ENCODE results near the gene KIAA0586.
"Not testable (repeated sequence)": the region's sequence is repeated elsewhere in the genome, so short reads cannot be mapped to it uniquely, and the experiment has no call there.

Gene KIAA0586

DNA sequence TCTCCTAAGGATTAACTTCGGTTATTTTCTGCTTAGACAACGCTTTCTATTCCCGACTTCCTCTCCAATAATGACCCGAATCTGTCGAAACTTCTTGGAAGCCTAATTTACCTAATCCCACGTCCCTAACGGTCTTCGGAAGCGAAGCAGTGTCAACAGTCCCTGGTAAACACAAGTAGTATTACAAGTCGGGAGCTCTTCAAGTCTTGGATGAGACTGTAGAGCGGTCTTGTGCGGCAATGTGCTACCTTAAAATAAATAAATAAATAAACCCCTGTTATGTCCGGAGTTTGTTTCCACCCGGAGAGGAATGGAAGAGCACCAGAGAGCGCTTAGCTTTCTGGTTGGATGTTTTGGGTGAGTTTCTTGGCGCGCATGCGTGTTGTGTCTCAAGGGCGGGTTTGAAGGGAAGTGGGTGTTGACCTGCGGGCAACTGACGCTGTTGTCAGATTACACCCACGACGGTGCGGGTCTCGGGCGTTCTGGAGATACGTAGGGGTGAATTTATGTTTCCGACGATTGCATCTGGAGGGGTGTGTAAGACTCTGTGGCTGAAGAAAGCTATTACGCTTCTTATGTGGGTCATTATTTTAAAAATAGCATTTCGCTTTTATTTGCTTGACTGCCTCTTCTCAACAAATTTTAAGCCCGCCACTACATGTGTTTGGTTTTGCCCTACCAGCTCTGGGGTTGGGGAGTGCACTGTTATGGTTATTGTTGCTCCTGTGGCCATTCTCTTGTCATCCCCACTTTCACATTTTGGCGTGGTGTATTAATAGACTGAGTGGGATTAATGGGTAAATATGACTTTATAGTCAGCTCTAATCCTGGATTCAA is at the start of gene KIAA0586, which contains the start of gene TIMM9:
Gene KIAA0586 (plus strand): TSS at position 439 of the 837 bp plus-strand sequence. CDS start 546 bp downstream, outside the sequence.
Gene TIMM9 (minus strand): TSS at position 251 of the 837 bp plus-strand sequence. CDS start 15,586 bp downstream, outside the sequence.
- peak; percentile 41 to 93 (median 88) for DNase-seq

DNA sequence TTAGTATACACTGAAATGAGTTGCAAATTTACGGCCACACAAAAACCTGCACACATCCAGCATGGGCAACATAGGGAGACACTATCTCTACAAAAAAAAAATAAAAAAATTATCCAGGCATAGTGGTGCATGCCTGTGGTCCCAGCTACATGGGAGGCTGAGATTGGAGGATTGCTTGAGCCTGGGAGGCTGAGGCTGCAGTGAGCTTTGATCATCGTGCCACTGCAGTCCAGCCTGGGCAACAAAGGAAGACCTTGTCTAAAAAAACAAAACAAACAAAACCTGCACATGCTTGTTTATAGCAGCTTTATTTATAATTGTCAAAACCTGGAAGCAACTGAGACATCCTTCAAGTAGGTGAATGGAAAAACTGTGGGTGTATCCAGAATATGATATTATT is 36.7 kb upstream of the KIAA0586 start:
- no peak for DNase-seq

DNA sequence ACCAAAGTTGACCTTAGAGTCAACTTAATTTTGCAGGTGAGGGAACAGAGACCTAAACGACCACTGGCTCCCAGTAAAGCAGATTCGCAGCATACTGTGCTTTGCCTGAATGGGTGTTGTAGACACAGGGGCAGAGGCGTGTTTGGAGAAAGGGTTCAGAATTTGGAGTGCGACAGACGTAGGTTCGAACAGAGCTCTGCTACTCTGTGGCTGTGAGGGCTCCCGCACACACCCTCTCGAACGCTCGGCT is 32.0 kb upstream of the KIAA0586 start:
- no peak for DNase-seq

DNA sequence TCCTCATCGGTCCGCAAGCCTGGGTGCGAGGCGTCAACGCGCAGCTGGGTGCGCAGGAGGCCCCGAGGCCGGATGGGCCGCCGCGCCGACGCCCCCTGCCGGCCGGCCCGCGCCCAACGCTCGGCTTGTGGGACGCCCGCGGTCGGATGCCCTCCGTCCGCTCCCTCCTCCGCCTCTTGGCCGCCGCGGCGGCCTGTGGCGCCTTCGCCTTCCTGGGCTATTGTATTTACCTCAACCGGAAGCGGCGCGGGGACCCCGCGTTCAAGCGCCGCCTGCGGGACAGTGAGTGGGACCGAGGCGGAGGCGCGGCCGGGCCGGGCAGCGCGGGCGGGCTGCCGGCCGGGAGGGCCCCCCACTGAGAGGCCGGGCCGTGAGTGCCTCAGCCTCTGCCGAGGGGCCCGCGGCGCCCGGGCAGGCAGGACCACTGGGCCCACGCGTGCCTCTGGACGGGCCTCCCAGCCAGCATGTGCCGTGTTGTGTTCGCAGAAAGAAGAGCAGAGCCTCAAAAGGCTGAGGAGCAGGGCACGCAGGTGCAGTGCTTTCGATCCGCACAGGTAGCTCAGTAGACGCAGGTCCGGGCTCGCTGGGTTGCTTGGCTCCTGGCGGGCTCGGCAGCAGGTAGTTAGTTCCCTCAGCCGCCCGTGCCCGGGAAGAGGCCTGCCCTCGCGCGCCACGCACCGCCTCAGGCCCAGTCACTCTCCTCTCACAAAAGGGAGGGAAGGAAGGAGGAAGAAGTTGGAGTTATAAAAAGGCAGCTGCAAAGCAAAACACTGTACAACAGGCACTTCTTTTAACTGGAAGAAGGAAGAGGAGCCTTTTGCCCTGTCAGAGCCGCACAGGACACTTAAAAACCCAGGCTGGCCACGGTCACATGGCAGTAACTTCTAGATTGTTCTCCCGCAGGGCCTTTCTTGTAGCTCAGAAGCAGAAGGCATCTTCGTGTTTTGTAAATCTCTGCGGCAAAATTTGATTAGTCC is 31.4 kb upstream of the KIAA0586 start, which contains the start of gene TOMM20L:
Gene TOMM20L (plus strand): TSS at position 119 of the 977 bp plus-strand sequence. CDS start 28 bp downstream, at position 147.
- peak in 11 of 14 donors; percentile 22 to 71 (median 46) for DNase-seq

DNA sequence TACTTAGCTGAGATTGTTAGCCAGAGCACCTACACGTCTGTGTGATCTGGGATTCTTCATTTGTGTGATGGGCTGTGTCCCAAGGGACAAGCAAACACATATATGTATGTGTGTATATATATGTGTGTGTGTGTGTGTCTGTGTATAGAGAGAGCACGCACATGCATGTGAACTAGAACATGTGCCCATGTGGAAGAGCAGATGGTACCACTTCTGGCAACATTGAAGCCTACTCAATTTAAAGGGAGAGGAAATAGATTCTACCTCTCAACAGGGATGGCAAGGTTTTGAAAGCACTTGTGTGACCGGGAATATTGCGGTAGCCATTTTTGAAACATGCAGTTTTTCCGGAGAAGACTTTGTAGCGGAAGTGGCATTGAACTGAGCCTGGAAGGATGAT is 30.4 kb upstream of the KIAA0586 start:
- no peak for DNase-seq

DNA sequence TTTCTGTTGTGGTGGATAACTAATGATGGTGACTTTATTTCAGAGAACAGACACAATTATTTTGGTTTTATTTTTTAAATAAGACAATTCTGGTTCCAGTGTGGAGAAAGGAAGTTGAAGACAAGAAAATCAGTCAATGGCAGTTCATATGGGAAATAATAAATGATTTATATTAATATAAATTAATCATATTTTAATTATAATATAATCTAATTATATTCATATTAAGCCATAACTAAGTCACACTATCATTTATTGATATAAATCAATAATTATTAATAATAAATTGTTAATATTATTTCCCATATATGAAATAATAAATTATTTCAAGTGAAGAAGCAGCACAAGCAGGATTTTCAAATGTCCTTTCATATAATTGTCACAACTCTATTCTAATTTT is 29.0 kb upstream of the KIAA0586 start:
- no peak for DNase-seq

DNA sequence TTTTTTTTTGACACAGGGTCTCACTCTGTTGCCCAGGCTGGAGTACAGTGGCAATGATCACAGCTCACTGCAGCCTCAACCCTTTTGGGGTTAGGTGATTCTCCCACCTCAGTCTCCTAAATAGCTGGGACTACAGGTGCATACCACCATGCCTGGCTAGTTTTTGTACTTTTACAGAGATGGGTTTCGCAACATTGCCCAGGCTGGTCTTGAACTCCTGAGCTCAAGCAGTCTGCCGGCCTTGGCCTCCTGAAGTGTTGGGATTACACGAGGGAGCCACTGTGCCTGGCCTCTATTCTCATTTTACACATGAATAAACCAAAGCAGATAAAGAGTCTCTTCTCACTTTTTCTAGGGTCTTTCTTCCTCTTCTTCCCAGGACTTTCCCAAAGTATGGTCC is 28.6 kb upstream of the KIAA0586 start:
- DNase-seq, result no peak

DNA sequence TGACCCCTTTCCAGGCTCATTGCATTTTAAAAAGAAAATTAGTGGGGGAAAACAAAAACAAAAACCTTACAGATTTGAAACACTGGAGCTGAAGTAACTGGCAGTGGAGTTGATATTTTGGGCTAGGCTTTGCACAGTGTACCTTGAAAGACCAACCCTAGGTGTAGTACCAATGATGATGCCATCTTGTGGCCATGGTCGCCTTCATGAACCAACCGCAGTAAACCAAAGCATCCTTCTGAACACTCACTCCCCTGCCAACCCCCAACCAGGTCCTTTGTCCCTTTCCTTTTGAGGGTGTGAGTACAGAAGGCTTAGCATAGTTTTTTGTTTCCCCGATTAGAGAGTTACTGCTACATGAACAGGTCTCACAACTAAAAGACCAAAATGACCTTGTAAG is 25.9 kb upstream of the KIAA0586 start:
- DNase-seq, result no peak

DNA sequence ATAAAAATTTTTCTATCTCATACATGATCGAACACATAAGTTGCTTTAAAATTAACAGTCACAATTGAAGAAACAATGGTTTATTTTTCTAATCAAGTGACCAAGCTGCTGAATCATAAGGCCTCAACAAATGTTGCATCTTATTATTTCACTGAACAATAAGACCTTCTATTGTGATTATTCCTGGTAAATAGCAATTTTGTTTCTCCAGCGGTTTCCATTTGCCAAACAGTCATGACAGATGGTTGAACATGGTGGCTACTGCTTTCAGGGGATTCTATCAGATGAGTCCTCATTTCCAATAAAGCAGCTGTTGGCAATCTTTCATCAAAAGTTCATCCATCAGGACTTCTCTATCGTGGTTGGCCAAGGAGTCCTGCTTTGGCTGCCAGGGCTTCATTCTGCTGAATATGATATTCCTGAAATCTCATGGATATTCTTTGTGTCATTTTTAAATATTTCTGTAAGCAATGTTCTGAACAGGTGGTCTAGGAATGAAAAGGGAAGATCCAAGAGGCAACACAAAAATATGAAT is 18.8 kb upstream of the KIAA0586 start:
- peak in 1 of 14 donors; percentile 11 for DNase-seq

DNA sequence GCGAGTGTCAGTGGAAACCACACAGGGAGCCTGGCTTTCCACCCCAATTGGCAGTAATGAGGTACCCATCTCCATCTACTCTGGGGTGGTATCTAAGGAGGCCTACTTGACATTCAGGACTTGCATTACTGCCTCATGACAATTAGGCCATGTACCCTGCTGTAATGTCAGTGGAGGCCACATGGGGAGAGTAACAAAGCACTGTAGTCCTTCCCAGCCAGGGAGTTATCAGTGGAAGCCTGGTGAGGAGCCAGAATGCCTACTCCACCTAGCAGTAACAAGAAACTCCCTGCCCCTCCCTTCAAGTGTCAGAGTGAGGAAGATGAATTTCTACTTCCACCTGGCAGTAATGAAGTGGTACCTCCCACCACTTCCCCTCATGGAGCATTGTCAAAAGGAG is 12.7 kb upstream of the KIAA0586 start:
- no peak for DNase-seq

DNA sequence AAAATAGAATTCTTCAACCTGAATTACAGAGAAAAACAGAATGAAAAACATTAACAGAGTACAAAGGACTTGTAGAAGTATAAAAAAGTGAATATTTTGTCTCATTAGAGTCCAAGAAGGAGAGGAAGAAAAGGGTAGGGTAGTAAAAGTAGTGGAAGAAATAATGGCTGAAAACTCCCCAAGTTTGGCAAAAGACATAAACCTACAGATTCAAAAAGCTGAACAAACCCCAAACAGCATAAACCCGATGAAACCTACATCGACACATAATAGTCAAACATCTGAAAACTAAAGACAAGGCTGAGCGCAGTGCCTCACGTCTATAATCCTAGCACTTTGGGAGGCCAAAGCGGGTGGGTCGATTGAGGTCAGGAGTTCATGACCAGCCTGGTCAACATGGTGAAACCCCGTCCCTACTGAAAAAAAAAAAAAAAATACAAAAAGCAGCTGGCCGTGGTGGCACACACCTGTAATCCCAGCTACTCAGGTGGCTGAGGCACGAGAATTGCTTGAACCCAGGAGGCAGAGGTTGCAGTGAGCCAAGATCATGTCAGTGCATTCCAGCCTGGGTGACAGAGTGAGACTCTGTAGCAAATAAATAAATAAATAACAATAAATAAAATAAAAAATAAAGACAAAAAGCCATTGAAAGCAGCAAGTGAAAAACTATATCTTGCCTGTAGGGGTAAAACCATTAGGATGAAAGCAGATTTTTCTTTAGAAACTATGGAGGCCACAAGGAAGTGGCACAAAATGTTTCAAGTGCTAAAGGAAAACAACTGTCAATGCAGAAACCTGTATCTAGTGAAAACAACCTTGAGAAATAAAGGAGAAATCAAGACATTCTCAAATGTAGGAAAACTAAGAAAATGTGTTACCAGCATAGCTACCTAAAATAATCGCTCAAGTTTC is 11.6 kb upstream of the KIAA0586 start:
- DNase-seq, result no peak

DNA sequence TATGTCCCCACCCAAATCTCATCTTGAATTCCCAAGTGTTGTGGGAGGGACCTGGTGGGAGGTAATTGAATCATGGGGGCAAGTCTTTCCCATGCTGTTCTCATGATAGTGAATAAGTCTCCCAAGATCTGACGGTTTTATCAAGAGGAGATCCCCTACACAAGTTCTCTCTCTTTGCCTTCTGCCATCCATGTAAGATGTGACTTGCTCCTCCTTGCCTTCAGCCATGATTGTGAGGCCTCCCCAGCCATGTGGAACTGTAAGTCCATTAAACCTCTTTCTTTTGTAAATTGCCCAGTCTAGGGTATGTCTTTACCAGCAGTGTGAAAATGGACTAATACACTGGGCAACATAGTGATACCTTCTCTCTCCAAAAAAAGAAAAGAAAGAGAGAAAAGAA is 10.6 kb upstream of the KIAA0586 start:
- DNase-seq, result not testable (repeated sequence)

DNA sequence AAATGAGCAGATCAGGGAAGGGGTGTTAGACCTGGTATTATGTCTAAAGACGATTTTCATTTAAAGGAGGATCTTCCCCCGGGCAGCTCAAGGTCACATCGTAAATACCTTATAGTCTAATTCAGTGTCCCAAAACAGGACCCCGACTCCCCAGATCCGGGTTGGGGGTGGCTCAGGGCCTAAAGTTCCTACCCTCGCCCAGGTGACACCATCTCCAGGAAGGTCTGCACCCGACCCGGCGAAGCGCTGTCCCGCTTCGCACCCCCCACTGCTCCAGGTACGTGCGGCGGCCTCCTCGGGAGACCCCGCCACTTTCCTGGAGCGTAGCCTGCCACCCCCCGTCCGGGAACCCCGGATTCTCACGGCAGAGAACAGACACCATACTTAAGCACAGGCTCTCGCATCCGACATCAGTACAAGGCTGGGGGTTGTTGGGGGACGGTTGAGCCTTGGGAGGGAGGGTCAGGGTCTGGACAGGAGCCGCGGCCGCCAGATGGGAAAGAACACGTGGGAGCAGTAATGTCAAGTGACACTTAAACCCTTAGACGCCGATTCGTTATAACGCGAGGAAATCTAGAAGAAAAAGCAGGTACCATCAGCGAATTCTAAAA is 744 bp upstream of the KIAA0586 start:
- DNase-seq, result peak in 12 of 14 donors; percentile 31 to 80 (median 65)

DNA sequence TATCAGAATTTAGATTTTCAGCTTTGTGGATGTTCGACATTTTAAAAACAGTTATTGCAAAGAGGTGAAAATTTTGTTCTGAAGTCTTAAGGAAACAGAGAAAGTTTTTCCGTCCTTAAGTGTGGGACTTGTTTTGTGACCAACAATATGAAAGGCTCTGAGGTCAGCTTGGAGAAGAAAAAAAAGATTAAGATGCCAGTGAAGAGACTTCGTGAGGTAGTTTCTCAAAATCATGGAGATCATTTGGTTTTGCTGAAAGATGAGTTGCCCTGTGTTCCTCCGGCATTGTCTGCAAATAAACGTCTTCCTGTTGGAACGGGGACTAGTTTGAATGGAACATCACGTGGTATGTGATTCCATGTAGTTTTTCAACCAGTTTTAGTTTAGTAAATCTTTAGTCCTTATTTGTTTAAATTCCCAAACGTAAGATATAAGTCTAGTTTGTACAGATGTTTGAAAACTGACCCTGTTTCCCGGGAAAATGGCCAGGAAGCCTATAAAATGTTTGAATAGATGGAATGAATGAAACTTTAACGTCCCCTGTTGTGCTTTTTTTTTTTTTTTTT is 682 bp downstream of the KIAA0586 start:
- peak in 2 of 14 donors; percentile 2 to 46 for DNase-seq

DNA sequence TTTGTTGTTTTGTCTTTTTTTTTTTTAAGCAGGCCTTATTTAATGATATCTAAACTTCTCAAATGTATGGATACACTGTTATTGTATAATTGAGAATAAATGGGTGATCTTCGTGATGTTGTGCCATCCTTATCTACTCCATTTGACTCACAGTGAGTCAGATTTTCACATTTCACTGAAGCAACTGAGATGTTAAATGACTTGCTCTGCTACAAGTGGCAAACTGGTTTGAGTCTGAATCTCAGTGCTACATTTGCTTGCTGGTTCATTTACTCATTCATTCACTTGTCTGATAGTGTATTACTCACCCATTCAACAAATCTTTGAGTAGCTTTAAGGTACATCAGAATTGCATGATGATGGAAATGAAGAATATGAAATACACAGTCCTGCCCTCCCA is 2.6 kb downstream of the KIAA0586 start:
- no peak for DNase-seq

DNA sequence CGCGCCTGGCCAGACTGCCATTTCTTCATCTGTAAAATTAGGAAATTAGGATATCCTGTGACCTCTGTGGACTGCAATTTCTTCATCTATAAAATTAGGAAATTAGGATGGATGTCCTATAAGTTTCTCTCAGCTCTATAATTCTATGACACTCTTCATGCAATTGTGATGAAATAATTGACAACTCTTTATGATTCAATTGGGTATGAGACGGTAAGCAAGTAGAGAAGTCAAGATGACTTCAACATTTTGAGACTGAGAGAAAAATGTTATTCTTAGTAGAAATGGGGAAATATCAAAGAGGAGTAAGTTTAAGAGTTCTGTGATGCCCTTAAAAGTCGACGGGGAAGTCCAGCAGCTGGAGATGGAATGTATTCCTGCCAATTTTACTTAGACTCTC is 12.0 kb downstream of the KIAA0586 start:
- DNase-seq, result no peak

DNA sequence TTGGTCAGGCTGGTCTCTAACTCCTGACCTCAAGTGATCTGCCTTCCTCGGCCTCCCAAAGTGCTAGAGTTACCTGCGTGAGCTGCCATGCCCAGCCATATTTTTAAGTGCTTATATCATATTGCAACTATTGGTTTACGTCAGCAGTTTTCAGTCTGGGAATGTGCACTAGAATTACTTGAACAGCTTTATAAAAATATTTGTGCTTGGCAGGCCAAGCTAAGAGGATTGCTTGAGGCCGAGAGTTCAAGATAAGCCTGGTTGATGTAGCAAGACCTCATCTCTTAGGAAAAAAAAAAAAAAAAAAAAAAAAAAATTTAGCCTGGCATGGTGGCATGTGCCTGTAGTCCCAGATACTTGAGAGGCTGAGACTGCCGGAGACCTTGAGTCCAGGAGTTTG is 17.1 kb downstream of the KIAA0586 start:
- no peak for DNase-seq

DNA sequence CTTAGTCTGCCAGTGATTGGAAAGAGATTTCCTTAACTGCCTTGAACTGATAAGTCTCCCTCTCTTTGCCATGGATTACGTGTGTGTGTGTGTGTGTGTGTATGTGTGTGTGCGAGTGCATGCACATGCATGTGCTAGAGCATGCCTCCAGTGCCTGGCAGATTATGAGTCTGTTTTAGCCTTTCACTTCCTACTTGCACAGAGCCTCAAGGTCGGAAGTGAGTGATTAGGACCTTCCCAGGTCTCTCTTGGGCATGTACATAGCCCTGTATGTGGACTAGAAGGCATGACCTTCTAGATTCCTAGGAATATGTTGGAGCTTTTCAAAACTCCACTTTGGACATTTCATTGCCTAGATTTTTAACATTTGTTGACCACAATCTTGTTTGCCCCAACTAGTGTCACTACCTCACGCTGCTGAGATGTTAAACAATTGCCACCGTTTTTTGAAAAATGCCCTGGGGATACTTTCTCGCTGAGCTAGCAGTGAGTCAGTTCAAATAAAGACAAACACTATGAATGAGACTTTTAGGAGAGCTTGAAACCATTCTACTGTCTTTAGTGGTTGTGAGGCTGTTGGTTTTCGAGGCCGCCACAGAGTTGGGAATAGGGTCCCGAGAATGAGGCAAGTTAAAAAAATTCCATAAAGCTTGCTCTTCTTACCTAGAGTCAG is 28.2 kb downstream of the KIAA0586 start:
- no peak for DNase-seq

DNA sequence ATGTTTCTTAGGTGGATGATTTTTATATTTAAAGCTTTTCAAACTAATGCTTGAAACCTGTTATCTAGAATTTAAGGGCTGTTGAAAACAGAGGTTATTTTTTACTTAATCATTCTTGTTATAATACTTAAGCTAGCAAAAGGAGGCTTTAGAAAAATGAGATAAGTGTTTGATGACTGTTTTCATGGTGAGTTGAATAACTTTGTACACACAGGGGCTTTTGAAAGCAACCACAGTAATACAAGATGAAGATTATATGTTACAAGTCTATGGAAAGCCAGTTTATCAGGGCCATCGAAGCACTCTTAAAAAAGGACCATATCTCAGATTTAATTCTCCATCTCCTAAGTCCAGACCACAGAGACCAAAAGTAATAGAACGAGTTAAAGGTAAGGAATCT is 33.3 kb downstream of the KIAA0586 start:
- no peak for DNase-seq

DNA sequence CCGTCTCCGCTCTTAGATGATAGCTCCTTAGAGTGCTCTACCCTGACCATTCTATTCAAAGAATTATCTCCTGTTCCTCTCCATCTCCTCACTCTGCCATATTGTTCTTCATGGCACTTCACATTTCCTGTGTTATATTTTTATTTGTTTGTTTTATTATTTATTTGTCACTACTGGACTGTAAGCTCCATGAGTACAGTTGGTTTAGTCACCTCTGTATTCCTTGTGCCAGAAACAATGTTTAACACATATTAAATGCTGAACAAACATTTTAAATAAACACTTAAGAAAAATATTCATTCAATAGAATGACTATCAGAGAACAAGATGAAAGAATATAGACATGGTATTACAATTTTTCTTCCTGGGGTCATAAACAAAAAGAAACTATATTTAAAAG is 35.6 kb downstream of the KIAA0586 start:
- no peak for DNase-seq

Measured in C1 segment of cervical spinal cord (tissue), 14 donors.